GM12801 (cell line): ENCODE results near the gene PDP2.

ENCODE experiments used
- TF ChIP-seq, protein P1 (sequence below): IDR thresholded peaks from one replicate; pipeline ENCODE4 v1.5.1; 2011; ENCODE audit warnings: control low read depth; ENCODE audit not compliant: insufficient read length; ENCODE audit errors: extremely low read depth

PDP2 gene

DNA sequence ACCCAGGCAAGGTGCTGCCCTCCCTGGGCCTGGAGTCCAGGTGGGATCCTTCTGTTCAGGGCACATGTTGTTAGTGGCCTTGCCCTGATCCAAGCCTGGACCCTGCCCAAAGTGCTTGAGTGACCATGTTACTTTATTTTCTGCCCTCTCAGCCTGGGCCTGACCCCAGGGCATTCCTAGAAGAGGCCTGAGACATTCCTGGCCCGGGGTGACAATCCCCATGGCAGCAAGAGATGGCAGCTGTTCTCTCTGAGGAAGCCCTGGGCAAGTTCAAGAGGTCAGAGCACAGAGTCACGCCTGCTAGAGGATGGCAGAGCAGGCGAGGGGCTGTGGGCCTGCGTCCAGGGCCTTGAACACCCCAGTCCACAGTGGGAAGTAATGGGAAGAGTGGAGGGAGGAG lies 33.4 kb downstream of the PDP2 start:
- TF ChIP-seq, protein P1, sequence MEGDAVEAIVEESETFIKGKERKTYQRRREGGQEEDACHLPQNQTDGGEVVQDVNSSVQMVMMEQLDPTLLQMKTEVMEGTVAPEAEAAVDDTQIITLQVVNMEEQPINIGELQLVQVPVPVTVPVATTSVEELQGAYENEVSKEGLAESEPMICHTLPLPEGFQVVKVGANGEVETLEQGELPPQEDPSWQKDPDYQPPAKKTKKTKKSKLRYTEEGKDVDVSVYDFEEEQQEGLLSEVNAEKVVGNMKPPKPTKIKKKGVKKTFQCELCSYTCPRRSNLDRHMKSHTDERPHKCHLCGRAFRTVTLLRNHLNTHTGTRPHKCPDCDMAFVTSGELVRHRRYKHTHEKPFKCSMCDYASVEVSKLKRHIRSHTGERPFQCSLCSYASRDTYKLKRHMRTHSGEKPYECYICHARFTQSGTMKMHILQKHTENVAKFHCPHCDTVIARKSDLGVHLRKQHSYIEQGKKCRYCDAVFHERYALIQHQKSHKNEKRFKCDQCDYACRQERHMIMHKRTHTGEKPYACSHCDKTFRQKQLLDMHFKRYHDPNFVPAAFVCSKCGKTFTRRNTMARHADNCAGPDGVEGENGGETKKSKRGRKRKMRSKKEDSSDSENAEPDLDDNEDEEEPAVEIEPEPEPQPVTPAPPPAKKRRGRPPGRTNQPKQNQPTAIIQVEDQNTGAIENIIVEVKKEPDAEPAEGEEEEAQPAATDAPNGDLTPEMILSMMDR: no peak

DNA sequence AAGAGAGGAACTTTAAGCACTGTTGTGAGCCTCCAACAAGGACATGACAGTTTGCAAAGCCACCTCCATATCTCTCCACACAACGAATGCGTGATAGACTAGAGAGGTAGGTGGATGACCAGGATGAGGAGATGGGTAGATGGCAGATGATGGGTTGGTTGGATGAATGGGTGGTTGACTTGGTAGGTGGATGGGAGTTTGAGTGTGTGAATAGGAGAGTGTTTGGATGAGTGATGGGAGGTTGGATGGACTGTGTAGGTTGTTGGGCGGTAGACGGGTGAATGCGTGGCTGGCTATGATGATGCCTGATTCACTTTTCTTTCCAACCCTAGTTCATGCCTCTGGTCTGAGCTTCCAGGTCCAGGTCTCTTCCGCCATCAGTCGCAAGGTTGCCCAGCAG lies 34.2 kb downstream of the PDP2 start:
- TF ChIP-seq, protein P1: no peak

DNA sequence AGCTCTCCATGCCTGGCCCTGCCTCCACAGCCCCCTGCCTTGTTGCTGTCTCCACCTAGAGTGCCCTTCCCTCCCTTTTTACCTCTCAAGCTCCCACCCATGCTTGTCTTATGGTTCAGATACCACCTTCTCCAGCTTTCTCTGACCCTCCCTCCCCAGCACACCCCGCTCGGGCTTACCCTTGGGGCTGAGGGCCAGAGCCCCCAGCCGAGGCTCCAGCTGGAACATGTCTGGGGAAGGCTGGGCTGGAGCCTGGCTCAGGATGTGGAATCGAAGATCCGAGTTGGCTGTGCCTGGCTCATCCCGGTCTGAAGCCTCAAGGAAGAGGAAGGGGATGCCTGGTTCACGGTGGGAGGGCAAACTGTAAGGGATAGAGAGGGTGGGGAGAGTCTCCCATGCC lies 34.7 kb downstream of the PDP2 start:
- TF ChIP-seq, protein P1: no peak

DNA sequence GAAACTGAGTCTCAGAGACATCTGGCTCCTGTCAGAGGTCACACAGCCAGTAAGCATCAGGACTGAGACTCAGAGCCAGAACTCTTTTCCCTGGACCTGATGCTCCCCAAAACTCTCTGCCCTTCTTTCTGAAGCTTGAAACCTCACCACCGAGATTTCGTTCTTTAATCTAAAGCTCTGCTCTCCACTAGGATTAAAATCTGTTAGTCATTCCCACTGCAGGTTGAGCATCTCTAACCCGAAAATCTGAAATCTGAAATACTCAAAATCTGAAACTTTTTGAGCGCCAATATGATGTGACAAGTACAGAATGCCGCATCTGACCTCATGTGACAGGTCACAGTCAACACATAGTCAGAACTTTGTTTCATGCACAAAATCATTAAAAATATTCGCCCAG lies 36.2 kb downstream of the PDP2 start:
- TF ChIP-seq, protein P1: no peak

DNA sequence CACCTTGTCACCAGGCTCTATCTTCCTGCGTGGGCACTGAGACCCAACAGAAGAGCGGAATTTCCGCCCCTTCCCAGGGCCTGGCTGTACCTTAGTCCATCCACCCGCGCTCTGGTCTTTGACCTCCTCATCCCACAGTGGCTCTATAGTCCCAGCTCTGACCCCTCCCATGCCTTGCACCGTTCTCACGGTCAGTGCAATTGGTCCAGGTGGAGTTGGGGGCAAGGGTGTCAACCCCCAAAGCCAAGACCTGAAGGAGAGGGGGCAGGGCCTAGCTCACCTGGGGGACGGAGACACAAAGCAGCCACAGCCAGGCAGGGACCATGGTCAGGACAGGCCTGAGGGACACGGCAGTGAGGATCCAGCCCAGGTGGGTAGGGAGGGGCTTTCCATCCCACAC lies 37.4 kb downstream of the PDP2 start:
- TF ChIP-seq, protein P1: no peak

DNA sequence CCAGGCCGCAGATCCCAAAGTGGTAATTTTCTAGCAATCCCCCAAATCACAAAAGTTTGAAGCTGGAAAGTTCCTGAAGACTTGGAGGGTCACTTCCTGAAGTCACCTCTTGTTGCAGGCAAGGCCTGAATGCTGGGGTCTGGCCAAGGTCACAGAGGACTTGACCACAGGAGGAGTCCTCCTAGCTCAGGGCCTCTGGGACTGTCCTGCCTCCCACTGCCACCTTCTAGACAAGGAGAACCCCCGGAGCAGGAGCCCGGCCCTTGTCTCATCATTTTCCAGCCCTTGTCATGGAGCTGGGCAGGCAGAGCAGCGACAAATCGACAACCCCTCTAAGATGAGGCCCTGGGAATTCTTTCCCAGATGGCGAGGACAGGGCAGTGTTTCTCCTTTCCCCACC lies 38.0 kb downstream of the PDP2 start:
- TF ChIP-seq, protein P1: no peak

DNA sequence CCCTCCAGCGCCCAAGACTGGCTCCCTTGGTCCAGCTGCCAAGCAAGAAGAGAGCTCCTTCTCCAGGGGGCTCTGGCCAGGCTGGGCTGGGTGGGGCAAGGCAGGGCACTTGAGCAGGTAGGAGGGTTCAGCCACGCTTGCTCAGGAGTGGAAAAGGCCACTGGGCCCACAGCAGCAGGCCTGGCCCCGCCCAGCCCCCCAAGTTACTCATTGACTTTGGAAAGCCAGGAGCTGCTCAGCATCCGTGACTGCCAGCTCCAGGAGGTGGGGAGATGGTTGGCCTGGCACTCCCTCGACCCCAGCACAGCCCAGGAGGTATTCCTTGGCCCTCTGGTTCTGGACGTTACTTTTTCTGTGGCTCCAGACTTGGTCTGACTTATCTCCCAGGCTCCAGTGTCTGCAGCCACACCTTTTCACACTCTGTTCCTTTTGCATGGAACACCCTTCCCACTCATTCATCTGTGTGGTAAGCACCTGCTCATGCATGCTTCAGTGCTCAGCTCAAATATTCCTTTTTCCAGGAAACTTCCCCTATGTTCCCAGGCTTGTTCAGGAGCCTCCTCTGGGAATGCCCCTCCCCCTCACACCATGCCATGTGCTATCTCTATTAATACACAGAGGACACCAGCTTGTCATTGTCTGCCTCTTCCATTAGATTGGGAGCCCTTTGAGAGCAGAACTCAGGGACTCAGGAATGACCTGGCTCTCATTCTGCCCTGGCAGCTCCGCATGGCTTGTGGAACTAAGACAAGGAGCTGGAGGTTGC lies 38.7 kb downstream of the PDP2 start, which contains the start of gene CDH16:
Gene CDH16, minus strand, starts transcription at position 83 of the 766 bp plus-strand sequence. CDS start 820 bp downstream, outside the sequence.
- TF ChIP-seq, protein P1: no peak
